RWPE1 (cell line): Measurements from ENCODE around the gene TAX1BP1.

Experiments used
- CTCF ChIA-PET: fragments of 350-600 bp; sonication (Branson Sonifier 250); formaldehyde crosslinking; extraction: SDS; loops from one replicate; lab custom pipeline; 2021; lab: Yijun Ruan, JAX
- POLR2A ChIA-PET: fragments of 400-600 bp; formaldehyde crosslinking; extraction: SDS; loops from one replicate; lab custom pipeline; 2020; ENCODE audit warnings: antibody characterized with exemption; ENCODE audit not compliant: low non-redundant PET; lab: Yijun Ruan, JAX
- DNase-seq: peaks from one replicate; pipeline ENCODE4 v3.0.0; 2012; ENCODE audit warnings: low spot score
- H3K27ac ChIP-seq: fragments of 450-650 bp; 2 replicates; pipeline ENCODE4 v1.5.1; 2017
- TF ChIP-seq, protein P1 (sequence below): fragments of 450-650 bp; conservative IDR thresholded peaks from 2 replicates; pipeline ENCODE4 v1.5.1; 2017; ENCODE audit warnings: low read depth, mild to moderate bottlenecking

Gene TAX1BP1

DNA sequence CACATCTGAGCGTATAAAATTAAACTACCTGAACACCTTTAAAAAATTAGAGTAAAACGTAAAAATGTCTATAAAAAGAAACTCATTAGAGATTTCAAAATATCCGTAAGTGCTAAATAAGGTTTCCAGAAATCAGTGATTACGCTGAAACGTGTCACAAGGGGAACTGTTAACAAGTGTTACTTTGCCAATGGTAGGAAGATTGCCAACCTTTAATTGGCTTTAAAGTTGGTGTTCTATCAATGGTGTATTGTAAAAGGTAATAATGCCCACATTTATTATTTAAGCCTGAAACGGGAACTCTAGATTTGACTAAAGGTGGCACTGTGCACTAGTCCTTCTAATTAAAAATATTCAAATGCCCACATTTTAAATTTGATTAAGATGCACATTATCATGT lies 39.5 kb upstream of the TAX1BP1 start:
- H3K27ac ChIP-seq = no peak overlapping the region
- TF ChIP-seq, protein P1, sequence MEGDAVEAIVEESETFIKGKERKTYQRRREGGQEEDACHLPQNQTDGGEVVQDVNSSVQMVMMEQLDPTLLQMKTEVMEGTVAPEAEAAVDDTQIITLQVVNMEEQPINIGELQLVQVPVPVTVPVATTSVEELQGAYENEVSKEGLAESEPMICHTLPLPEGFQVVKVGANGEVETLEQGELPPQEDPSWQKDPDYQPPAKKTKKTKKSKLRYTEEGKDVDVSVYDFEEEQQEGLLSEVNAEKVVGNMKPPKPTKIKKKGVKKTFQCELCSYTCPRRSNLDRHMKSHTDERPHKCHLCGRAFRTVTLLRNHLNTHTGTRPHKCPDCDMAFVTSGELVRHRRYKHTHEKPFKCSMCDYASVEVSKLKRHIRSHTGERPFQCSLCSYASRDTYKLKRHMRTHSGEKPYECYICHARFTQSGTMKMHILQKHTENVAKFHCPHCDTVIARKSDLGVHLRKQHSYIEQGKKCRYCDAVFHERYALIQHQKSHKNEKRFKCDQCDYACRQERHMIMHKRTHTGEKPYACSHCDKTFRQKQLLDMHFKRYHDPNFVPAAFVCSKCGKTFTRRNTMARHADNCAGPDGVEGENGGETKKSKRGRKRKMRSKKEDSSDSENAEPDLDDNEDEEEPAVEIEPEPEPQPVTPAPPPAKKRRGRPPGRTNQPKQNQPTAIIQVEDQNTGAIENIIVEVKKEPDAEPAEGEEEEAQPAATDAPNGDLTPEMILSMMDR = no peak
- no peak for DNase-seq
- ChIA-PET POLR2A (no interaction called here), CTCF (no interaction called here)

DNA sequence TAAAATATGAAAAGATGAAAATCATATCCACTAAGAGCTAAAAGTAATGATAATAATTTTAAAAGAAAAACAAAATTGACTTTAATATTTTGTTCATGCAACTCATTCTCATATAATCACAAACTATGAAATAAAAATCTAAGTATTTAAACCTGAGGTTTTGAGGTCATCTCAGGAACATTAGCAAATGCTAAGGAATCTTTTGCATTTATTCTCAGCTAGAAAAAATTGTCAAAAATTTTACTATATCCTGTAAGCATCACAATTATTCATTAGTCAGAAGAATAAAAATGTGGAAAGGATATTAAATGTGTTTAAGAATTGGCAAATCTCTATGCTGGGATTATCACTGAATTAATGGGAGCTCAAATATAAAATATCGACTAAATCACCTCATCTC lies 36.8 kb upstream of the TAX1BP1 start:
- H3K27ac ChIP-seq = no peak overlapping the region
- ChIA-PET POLR2A (no interaction called here), CTCF (interaction anchor here (0.6 kb wide), 1 partner anchor 1011 kb away, joined by 5 read pairs; no protein-coding TSS in a partner anchor)
- DNase-seq = no peak
- TF ChIP-seq, protein P1 = no peak

DNA sequence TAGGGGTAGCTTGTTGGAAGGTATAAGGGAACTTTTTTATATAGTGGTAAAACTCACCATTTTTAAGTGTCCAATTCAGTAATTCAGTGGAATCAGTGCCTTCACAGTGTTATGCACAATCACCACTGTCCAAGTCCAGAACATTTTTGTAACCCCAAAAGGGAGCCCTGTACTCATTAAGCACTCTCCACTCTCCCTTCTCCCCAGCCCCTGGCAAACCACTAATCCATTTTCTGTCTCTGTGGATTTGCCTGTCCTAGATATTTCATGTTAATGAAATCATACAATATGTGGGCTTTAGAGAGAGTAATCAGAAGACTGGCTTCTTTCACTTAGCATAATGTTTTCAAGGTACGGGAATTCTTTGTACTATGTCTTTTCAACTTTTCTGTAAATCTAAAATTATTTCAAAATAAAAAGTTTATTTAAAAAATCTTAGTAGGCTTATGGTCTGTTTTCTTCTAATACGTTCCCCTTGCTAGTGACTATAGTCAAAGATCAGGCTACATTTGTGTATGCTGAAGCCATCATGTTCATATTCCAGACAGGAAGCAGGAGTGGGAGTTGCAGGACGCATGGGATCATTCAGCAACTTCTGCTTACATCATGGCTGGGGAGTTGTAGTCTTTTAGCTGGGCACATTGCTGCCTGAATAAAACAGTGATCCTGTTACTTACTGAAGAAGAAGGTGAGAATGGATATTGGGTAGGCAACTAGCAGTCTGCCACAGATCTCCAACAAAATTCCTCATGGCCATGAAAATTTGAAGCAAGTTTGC lies 35.4 kb upstream of the TAX1BP1 start:
- ChIA-PET POLR2A (no interaction called here), CTCF (no interaction called here)
- no peak overlapping the region for H3K27ac ChIP-seq
- no peak for DNase-seq
- TF ChIP-seq, protein P1 = no peak

DNA sequence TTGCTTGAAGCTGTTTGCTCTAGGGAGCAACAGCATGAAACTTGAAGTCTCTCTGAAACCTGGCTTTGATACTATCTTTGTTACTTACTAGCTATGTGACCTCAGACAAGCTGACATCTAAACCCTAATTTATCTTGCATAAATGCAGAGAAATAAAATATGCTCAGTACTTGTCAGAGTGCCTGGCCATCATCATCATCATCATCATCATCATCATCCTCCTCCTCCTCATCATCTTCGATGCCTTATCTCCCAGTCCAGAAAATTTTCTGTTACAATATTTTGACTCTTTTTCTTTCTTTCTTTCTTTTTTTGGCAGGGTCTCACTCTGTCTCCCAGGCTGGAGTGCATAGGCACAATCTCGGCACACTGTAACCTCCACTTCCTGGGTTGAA lies 34.8 kb upstream of the TAX1BP1 start:
- CTCF ChIA-PET = interaction anchor here (0.6 kb wide), 1 partner anchor 470 kb away, joined by 3 read pairs; no protein-coding TSS in a partner anchor
- no peak overlapping the region for H3K27ac ChIP-seq
- DNase-seq = no peak
- POLR2A ChIA-PET = no interaction called here
- TF ChIP-seq, protein P1 = no peak

DNA sequence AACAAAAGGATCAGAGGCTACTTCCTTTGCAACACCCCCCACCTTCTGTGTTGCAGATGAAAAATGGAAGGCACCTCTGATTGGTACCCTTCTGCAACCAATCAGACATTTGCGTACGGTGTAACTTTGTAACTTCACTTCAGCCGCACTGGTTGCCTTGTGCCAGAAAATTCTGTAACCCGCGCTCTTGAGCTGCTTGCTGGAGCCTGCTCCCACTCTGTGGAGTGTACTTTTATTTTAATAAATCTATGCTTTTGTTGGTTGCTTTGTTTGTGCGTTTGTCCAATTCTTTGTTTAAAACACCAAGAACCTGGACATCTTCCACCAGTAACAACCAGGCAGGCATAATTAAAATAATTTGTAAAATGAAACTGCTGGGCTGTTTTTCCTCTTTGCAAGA lies 31.5 kb upstream of the TAX1BP1 start:
- TF ChIP-seq, protein P1 = no peak
- DNase-seq = no peak
- ChIA-PET POLR2A (no interaction called here), CTCF (interaction anchor here (0.6 kb wide), 2 partner anchors 72 to 612 kb away, joined by 3 to 6 read pairs; no protein-coding TSS in a partner anchor)
- H3K27ac ChIP-seq = no peak overlapping the region

DNA sequence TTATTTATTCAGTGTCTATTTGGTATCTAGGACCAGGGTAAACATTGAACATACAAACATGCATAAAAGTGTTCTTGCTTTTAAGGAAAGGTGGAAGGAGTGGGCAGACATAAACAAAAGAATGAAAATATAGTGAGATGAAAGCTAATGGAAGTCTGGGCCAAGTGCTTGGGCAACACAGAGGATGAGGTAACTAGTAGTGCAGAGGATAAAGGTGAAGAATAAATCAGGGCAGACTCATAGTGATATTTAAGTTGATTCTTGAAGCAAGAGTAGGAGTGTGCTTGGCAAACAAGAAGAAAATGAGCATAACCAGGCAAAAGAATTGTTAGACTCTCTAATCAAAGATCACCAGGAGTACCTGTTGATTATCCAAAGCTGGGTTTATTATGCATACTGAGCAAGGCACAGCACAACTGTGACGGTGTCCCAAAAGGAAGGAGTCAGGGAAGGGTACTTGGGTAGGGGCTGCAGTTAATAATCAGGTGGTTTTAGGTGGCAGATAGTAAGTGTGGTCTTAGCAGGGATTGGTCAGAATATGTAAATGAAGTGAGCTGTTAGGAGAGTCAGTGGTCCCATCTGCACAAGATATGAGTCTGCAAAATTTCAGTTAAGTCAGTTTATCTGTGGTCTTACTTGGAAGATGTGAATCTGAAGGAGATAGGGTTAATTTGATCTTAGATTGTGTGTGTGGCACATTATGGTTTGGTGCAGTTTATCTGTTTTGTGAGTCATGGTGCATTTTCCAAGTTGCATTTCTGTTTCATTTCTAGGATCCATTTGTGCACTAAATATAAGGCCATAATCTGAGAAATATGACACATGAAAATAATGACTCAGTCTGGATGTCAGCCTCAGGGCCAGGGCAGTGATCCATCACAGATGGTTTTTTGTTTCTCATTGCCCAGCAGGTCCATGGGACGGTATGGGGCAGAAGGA lies 30.6 kb upstream of the TAX1BP1 start:
- ChIA-PET CTCF (interaction anchor here (0.6 to 0.7 kb wide), 3 partner anchors 16 to 73 kb away, joined by 3 read pairs; no protein-coding TSS in a partner anchor), POLR2A (no interaction called here)
- H3K27ac ChIP-seq = no peak overlapping the region
- DNase-seq = no peak
- TF ChIP-seq, protein P1 = no peak
